Nephron progenitor cell (in vitro differentiated cells): ENCODE results near the gene SLC41A1.
"Not testable (repeated sequence)": the region's sequence is repeated elsewhere in the genome, so short reads cannot be mapped to it uniquely, and the experiment has no call there.

Experiments
- DNase-seq: peaks from one replicate; pipeline ENCODE4 v3.0.0; 2021
- H3K27ac Mint-ChIP-seq: 2 replicates; pipeline ENCODE4 v1.8.0; 2021; ENCODE audit warnings: mild to moderate bottlenecking, moderate library complexity, mixed read lengths
- H3K27me3 Mint-ChIP-seq: 2 replicates; pipeline ENCODE4 v1.8.0; 2021; ENCODE audit warnings: mild to moderate bottlenecking, low read depth, mixed read lengths; ENCODE audit not compliant: poor library complexity
- H3K36me3 Mint-ChIP-seq: 2 replicates; pipeline ENCODE4 v1.8.0; 2021; ENCODE audit warnings: low read depth, mixed read lengths
- H3K4me1 Mint-ChIP-seq: 2 replicates; pipeline ENCODE4 v1.8.0; 2021; ENCODE audit warnings: mixed read lengths
- H3K4me3 Mint-ChIP-seq: 2 replicates; pipeline ENCODE4 v1.8.0; 2021; ENCODE audit warnings: mild to moderate bottlenecking, moderate library complexity, mixed read lengths
- H3K9me3 Mint-ChIP-seq: 2 replicates; pipeline ENCODE4 v1.8.0; 2021; ENCODE audit warnings: mild to moderate bottlenecking, moderate library complexity, mixed read lengths
- CTCF ChIP-seq: fragments of 200-600 bp; sonication (generic); IDR thresholded peaks from 2 replicates; pipeline ENCODE4 v1.5.0; 2021; ENCODE audit warnings: antibody characterized with exemption

SLC41A1 gene

DNA sequence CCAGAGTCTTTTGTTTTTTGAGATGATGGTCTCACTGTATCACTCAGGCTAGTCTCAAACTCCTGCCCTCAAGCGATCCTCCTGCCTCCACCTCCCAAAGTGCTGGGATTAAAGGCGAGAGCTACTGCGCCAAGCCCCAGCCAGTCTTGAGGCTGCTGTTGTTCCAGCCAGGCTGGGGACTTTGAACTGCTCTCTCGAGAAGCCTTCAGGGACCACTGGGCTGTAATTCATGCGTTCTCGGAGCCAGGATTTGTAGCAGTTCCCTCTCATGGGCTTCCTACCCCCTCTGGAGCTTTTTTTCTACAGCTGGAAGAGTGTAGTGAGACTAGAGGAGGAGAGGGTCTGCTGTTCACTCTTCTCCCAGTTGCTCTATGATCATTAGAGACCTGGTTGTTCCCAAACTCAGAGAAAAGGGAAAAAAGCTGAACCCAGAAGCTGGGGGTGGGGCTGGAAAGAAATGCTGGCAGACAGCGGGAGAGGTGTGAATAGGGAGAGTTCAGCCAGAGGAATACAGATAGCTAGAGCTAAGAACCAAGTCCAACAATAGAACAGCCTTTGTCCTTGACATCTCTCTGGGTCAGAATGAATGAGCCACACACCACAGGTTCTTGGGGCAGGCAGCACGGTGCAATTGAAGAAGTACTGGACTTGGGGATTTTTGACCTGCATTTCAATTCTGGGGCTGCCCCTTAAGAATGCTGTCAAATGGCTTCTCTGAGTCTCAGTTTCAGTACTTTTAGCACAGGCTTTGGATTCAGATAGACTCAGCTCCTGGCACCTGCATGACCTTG lies 13.2 kb upstream of the SLC41A1 start:
- peaks cover 18% of the 10 kb centered on the region for H3K36me3 Mint-ChIP-seq
- H3K27me3 Mint-ChIP-seq, result peaks cover 8% of the 10 kb centered on the region
- peaks cover 16% of the 10 kb centered on the region for H3K9me3 Mint-ChIP-seq
- peaks cover 20% of the 10 kb centered on the region for H3K4me1 Mint-ChIP-seq
- no peak for TF ChIP-seq CTCF
- H3K4me3 Mint-ChIP-seq, result no peak overlapping the region
- H3K27ac Mint-ChIP-seq, result peak overlapping the region; percentile 76
- DNase-seq, result peak; percentile 23

- peaks cover 16% of the 10 kb centered on the region for H3K9me3 Mint-ChIP-seq
- no peak overlapping the region for H3K4me3 Mint-ChIP-seq
- peaks cover 8% of the 10 kb centered on the region for H3K27me3 Mint-ChIP-seq
- DNase-seq, result no peak
- H3K27ac Mint-ChIP-seq, result no peak overlapping the region
- peaks cover 18% of the 10 kb centered on the region for H3K36me3 Mint-ChIP-seq
- TF ChIP-seq CTCF, result no peak
- H3K4me1 Mint-ChIP-seq, result peaks cover 25% of the 10 kb centered on the region
Observed at GRCh38 chr1:205824180-205824579, 11.2 kb upstream of the SLC41A1 start.

DNA sequence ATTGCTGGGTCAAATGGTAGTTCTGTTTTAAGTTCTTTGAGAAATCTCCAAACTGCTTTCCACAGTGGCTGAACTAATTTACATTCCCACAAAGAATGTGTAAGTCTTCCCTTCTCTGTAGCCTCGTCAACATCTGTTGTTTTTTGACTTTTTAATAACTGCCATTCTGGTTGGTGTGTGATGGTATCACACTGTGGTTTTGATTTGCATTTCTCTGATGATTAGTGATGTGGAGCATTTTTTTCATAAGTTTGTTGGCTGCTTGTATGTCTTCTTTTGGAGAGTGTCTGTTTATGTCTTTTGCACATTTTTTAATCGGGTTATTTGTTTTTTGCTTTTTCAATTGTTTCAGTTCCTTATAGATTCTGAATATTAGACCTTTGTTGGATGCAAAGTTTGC lies 10.3 kb upstream of the SLC41A1 start:
- H3K4me3 Mint-ChIP-seq, H3K27ac Mint-ChIP-seq, DNase-seq, H3K27me3 Mint-ChIP-seq: not testable (repeated sequence)
- Mint-ChIP-seq H3K9me3 (peaks cover 16% of the 10 kb centered on the region), H3K36me3 (peaks cover 18% of the 10 kb centered on the region), H3K4me1 (peaks cover 27% of the 10 kb centered on the region)

DNA sequence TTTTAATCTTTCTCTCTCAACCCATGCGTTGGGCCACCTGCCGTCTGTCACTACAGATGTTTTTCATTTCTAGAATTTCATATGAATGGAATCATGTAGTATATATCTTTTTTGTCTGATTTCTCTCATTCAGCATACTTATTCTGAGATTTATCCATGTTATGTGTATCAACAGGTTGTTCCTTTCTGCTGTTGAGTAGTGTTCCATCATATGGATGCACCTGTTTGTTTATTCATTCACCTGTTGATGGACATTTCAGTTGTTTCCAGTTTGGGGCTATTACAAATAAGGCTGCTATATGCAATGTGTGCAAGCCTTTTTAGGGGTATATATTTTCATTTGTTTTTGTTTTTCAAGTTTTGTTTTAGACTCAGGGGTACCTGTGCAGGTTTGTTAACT lies 9.4 kb upstream of the SLC41A1 start:
- Mint-ChIP-seq H3K4me3 (no peak overlapping the region), H3K36me3 (peaks cover 18% of the 10 kb centered on the region), H3K27ac (no peak overlapping the region), H3K4me1 (peaks cover 35% of the 10 kb centered on the region), H3K9me3 (peaks cover 16% of the 10 kb centered on the region), H3K27me3 (peaks cover 8% of the 10 kb centered on the region)
- DNase-seq, result no peak
- no peak for TF ChIP-seq CTCF

DNA sequence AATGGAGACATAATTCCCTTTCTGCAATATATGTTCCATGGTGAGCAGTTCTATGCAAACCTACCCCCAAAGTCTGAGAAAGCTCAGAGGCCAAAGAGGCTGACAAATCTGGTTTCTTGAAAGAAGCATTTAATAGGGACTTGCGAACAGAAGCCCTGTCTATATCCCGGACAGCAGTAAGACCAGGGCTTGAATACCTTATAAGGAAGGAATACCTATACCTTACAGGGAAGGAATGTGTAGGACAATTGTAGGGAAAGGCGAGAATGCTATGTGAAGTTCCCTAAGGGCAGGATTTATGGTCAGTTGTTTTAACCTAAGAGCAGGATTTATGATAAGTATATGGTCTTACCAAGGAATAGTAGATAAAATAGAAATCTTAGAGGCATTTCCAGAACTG lies 5.0 kb upstream of the SLC41A1 start:
- no peak for TF ChIP-seq CTCF
- peaks cover 6% of the 10 kb centered on the region for H3K36me3 Mint-ChIP-seq
- no peak overlapping the region for H3K27ac Mint-ChIP-seq
- H3K4me1 Mint-ChIP-seq, result peaks cover 40% of the 10 kb centered on the region
- peaks cover 9% of the 10 kb centered on the region for H3K27me3 Mint-ChIP-seq
- H3K9me3 Mint-ChIP-seq, result peaks cover 6% of the 10 kb centered on the region
- H3K4me3 Mint-ChIP-seq, result no peak overlapping the region
- no peak for DNase-seq

DNA sequence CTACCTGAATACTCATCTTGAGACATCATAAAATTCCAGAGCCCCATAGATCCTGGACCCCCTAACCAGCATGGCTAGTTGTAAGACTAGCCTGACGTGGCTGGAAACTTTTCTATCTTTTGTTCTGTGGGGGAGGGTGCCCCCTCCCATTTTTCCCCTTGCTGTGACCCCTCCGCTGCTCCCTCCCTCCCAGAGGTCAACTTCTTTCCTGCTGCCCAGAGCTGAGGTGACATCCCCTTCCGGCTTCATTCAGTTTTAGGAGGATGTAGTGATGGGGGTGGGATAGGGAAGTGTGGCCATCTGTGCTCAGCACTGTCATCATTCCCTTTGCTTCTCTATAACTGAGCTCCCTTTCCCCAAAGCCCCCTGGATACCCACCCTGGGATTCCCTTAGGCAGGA lies 4.4 kb upstream of the SLC41A1 start:
- TF ChIP-seq CTCF, result no peak
- peaks cover under 1% of the 10 kb centered on the region for H3K36me3 Mint-ChIP-seq
- H3K27me3 Mint-ChIP-seq, result peaks cover 9% of the 10 kb centered on the region

More for the DNA sequence above, 4.4 kb upstream of the SLC41A1 start:
- H3K4me1 Mint-ChIP-seq, result peaks cover 42% of the 10 kb centered on the region
- H3K4me3 Mint-ChIP-seq, result no peak overlapping the region
- DNase-seq, result no peak
- H3K9me3 Mint-ChIP-seq, result no peaks in the 10 kb centered on the region
- no peak overlapping the region for H3K27ac Mint-ChIP-seq
